Measurements from ENCODE around the gene TMEM163. TPM values are rescaled to one million over a fixed set of nuclear protein-coding genes. Genes with fewer than 3 reads are reported as not detected.
"Not testable (repeated sequence)": the region's sequence is repeated elsewhere in the genome, so short reads cannot be mapped to it uniquely, and the experiment has no call there.

The TMEM163 gene
- total and polyA plus RNA-seq, 8 donors, result 14.8 to 30.5 (median 20.5) TPM

DNA sequence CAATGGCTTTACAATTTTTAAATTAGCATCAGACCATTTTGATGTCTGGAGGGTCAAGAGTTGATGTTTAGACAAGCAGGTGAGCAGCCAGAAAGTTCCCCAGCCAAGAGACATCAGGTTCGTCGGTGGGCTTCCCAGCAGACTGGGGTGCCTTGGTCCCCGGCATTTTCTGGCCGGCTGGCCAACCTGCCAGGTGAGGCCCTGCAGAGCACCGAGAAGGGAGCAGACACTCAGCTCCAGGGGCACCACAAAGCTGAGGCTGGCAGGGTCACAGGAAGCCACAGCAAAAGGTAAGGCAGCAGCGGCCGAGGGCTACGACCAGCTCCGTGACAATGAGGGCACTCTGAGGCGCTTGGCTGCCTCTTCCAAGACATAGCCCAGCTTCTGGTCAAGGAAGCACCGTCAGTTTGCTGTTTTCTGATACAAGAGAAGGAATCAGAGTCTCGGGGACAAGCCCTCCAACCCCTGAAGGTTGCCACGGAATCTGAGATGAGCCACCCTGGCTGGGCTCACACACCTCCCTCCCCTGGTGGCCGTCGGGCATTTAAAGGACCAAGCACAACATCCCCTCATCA is 235.9 kb downstream of the TMEM163 start:
- Histone ChIP-seq H3K27ac (no peak overlapping the region), H3K4me1 (no peaks in the 10 kb centered on the region), H3K27me3 (no peaks in the 10 kb centered on the region), H3K36me3 (no peaks in the 10 kb centered on the region), H3K9me3 (no peaks in the 10 kb centered on the region), H3K4me3 (no peak overlapping the region)
- no peak for ATAC-seq
- intact Hi-C loops (cut with DNase I), result no loop called here
- WGBS, 2 donors, result 88 to 92% methylated on average over 12 to 15 of the region's 15 CpGs
- FAIRE-seq, result no peak
- no peak for DNase-seq
- TF ChIP-seq, protein P1, sequence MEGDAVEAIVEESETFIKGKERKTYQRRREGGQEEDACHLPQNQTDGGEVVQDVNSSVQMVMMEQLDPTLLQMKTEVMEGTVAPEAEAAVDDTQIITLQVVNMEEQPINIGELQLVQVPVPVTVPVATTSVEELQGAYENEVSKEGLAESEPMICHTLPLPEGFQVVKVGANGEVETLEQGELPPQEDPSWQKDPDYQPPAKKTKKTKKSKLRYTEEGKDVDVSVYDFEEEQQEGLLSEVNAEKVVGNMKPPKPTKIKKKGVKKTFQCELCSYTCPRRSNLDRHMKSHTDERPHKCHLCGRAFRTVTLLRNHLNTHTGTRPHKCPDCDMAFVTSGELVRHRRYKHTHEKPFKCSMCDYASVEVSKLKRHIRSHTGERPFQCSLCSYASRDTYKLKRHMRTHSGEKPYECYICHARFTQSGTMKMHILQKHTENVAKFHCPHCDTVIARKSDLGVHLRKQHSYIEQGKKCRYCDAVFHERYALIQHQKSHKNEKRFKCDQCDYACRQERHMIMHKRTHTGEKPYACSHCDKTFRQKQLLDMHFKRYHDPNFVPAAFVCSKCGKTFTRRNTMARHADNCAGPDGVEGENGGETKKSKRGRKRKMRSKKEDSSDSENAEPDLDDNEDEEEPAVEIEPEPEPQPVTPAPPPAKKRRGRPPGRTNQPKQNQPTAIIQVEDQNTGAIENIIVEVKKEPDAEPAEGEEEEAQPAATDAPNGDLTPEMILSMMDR (IDR thresholded peaks at IDR 0.05), result no peak

DNA sequence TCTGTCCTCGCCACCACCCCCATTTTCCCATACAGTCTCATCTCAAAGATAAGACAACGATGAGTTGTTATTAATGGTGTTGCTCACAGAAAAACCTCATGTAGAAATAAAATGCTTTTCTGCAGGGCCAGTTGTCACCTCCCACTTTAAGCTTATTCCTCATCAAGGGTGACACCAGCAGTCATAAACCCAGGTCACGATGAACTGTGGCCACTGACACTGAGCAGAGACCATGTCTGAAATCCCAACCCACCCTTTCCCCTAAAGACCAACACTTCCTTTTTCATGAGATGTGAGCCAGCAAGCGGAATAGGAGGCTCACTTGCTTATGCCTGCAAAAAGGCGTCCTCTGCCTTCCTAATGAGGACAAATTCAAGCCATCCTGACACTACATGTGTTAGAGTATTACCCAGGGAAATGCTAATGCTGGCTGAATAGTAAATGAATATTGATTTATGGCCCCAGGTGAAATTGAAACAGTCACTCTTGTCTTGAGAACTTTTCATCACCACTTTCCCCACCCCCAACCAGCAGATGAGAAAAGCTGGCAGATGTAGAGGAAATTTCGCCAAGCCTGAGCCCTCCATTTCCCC is 236.6 kb downstream of the TMEM163 start:
- Histone ChIP-seq H3K36me3 (no peaks in the 10 kb centered on the region), H3K4me1 (no peaks in the 10 kb centered on the region), H3K4me3 (no peak overlapping the region), H3K27ac (no peak overlapping the region), H3K9me3 (no peaks in the 10 kb centered on the region), H3K27me3 (no peaks in the 10 kb centered on the region)
- 93% methylated on average over 6 of the region's 6 CpGs for WGBS, 2 donors
- DNase-seq (no peak), ATAC-seq (no peak), FAIRE-seq (no peak)
- intact Hi-C loops (cut with DNase I), result no loop called here
- TF ChIP-seq, protein P1 (IDR thresholded peaks at IDR 0.05), result no peak

DNA sequence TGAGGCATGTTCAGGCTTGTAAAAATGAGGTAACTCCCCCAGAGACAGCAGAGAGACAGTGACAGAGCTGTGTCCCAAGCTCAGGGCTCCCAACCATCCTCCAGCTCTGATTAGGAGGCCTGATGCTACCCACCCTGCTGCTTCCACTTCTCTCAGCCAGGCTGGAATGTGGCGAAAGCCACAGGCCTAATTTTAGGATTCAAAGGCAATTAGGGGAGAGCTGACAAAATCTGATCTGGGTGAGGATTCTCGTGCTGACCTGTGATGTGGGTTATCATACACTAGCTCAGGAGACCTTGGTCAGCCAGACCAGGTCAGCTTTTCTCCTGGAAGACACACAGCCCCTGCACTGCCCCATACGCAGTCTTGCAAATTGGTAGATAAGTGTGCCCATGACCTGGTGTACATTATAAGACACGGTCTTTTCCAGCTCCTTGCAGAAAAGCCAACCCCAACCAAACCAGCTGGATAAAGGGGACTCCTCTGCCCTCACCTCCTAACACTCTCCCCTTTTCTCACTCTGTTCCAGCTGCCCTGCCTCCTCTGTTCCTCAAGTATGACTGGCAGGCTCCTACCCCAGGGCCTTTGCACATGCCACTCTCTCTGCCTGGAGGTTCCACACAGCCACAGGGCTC is 239.0 kb downstream of the TMEM163 start:
- Histone ChIP-seq H3K36me3 (peaks cover 0 to 4% (median 0%) of the 10 kb centered on the region in 3 donors), H3K27me3 (no peaks in the 10 kb centered on the region), H3K27ac (no peak overlapping the region), H3K4me1 (no peaks in the 10 kb centered on the region), H3K9me3 (no peaks in the 10 kb centered on the region), H3K4me3 (no peak overlapping the region)
- DNase-seq, result no peak
- WGBS, 2 donors, result 93 to 96% methylated on average over 4 of the region's 4 CpGs
- ATAC-seq, result no peak
- TF ChIP-seq, protein P1 (IDR thresholded peaks at IDR 0.05), result no peak
- no peak for FAIRE-seq
- intact Hi-C loops (cut with DNase I), result no loop called here

DNA sequence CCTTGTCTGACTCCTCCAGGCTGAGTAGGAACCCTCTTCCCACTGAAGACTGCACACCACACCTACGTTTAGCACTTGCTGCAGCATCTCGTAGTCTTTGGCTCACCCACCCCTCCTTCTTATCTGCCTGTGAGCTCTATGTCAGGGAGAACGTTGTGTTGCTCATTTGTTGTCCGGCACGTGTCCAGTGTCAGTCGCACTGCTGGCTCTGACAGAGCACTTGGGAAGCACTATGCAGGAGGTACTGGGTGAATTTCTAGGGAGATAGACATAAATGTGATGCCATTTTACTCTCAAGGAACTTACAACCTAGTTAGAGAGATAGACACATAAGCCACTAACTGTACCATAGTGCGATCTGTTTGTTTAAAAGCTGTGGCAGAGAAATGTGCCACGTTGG is 241.8 kb downstream of the TMEM163 start:
- H3K27me3 ChIP-seq; H3K36me3 ChIP-seq; intact Hi-C loops (cut with DNase I); DNase-seq; H3K27ac ChIP-seq; H3K4me3 ChIP-seq; FAIRE-seq; ATAC-seq; H3K9me3 ChIP-seq; H3K4me1 ChIP-seq: not testable (repeated sequence)
- WGBS, 2 donors, result 88 to 90% methylated on average over 8 of the region's 8 CpGs

DNA sequence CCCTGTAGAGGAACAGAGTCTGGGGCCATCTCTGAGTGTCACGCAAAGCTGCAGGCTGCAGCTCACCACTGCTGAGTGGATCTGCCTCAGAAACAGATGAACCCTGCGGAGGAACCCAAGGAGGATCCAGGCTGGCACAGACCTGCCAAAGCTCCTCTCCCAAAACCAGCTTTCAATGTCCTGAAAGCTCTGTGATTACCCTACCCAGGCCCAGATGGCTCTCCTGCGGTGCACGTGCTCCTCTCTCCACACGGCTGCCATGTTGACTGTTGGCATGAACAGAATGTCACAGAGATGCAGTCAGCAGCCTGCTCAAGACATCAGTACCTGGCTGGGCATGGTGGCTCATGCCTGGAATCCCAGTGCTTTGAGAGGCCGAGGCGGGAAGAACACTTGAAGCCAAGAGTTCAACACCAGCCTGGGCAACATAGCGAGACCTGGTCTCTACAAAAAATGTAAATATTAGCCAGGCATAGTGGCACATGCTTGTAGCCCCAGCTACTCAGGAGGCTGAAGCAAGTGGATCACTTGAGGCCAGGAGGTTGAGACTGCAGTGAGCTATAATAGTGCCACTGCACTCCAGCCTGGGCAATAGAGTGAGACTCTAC is 248.1 kb downstream of the TMEM163 start:
- ATAC-seq (no peak), FAIRE-seq (no peak), DNase-seq (no peak)
- WGBS, 2 donors, result 97 to 99% methylated on average over 8 of the region's 8 CpGs
- Histone ChIP-seq H3K4me3 (no peak overlapping the region), H3K4me1 (peaks cover 0 to 6% (median 0%) of the 10 kb centered on the region in 3 donors), H3K9me3 (no peaks in the 10 kb centered on the region), H3K36me3 (no peaks in the 10 kb centered on the region), H3K27ac (no peak overlapping the region), H3K27me3 (no peaks in the 10 kb centered on the region)
- TF ChIP-seq, protein P1 (IDR thresholded peaks at IDR 0.05), result no peak
- intact Hi-C loops (cut with DNase I), result no loop called here
